GM19467 (cell line): ENCODE measurements around the gene PBLD.
"Not testable (repeated sequence)": the region's sequence is repeated elsewhere in the genome, so short reads cannot be mapped to it uniquely, and the experiment has no call there.

Experiments used
- ATAC-seq: cut with Tn5 transposase; IDR thresholded peaks from one replicate; pipeline ENCODE4 v1.9.1; 2021; ENCODE audit warnings: mild to moderate bottlenecking, moderate library complexity; ENCODE audit not compliant: unreplicated experiment

PBLD gene

GRCh38 chr10:68331455-68332258 lies 1.1 kb downstream of the PBLD start, which contains the start of gene HNRNPH3:
HNRNPH3 (plus strand) TSS chr10:68332064; CDS start chr10:68337222, 5,158 bp downstream.
- peak; percentile 78 for ATAC-seq

GRCh38 chr10:68330852-68331454 lies 1.8 kb downstream of the PBLD start:
- no peak for ATAC-seq

GRCh38 chr10:68329506-68329861 lies 3.2 kb downstream of the PBLD start:
- ATAC-seq: no peak

- ATAC-seq: no peak
These were observed 4.6 kb downstream of the PBLD start for GRCh38 chr10:68327889-68328786.

GRCh38 chr10:68324396-68324795 lies 8.3 kb downstream of the PBLD start:
- not testable (repeated sequence) for ATAC-seq

- no peak for ATAC-seq
These were observed 14.2 kb downstream of the PBLD start for GRCh38 chr10:68318331-68319059.

GRCh38 chr10:68315582-68315981 lies 17.1 kb downstream of the PBLD start:
- ATAC-seq: no peak

GRCh38 chr10:68314930-68315329 lies 17.8 kb downstream of the PBLD start:
- not testable (repeated sequence) for ATAC-seq

GRCh38 chr10:68310531-68310930 lies 22.2 kb downstream of the PBLD start:
- ATAC-seq: no peak

GRCh38 chr10:68305854-68306253 lies 26.9 kb downstream of the PBLD start:
- ATAC-seq: no peak

- ATAC-seq: no peak
These were observed 28.8 kb downstream of the PBLD start for GRCh38 chr10:68303849-68304412.

GRCh38 chr10:68302871-68303270 lies 29.9 kb downstream of the PBLD start:
- ATAC-seq: no peak

GRCh38 chr10:68302503-68302823 lies 30.3 kb downstream of the PBLD start:
- no peak for ATAC-seq

- ATAC-seq: no peak
These were observed 30.8 kb downstream of the PBLD start for GRCh38 chr10:68301790-68302502.

GRCh38 chr10:68301301-68301700 lies 31.4 kb downstream of the PBLD start:
- no peak for ATAC-seq

GRCh38 chr10:68296843-68297663 lies 35.7 kb downstream of the PBLD start:
- ATAC-seq: no peak

GRCh38 chr10:68290736-68291135 lies 42.0 kb downstream of the PBLD start:
- ATAC-seq: no peak

- no peak for ATAC-seq
These were observed 44.0 kb downstream of the PBLD start for GRCh38 chr10:68288717-68289116.
